ENCODE measurements around the gene UBXN11.

UBXN11 gene

GRCh38 chr1:26306290-26307229 lies at the start of gene UBXN11:
Gene UBXN11 (minus strand): TSS chr1:26306636. CDS start chr1:26302883, 3,753 bp downstream.
- peak; percentile 98 for DNase-seq

GRCh38 chr1:26356106-26356505 lies 49.7 kb upstream of the UBXN11 start:
- DNase-seq = no peak

DNA sequence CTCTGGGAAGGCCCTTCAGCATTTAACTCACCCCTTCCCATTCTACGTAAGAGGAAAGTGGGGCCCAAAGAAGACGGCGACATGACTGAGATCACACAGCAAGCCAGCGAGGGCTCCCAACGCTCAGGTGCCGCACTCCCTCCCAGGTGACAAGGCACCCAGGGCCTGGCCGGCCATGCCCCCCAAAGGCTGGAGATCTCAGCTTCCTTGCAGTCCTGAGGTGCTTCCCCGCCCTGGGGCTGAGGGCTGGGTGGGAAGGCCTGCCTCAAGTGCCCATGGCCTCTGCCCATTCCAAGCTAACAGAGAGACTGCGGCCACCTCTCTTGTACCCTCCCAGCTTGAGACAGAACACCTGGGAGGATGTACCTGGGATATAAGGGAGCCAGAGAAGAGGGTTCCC lies 48.5 kb upstream of the UBXN11 start:
- no peak for DNase-seq

GRCh38 chr1:26353976-26354820 lies 47.8 kb upstream of the UBXN11 start, which contains the start of gene CRYBG2:
Gene CRYBG2 (minus strand): TSS chr1:26354130. CDS start chr1:26346657, 7,473 bp downstream.
- no peak for DNase-seq

GRCh38 chr1:26353210-26353859 lies 46.9 kb upstream of the UBXN11 start:
- DNase-seq = no peak

DNA sequence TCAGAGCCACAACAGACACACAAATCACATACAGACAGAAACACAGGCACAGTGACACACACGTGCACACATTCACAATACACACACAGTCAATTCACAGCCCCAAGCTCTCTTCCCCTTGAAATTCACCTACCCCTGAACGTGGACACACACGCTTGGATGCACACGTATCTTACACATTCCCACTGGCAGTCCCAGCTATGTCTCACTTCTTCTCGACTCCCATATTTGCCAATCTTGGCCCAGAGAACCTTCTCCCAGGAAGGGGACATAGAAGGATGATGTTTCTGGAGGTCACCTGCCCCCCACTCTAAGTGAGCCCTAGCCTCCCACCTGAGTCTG lies 45.9 kb upstream of the UBXN11 start:
- DNase-seq = no peak

GRCh38 chr1:26351590-26352337 lies 45.3 kb upstream of the UBXN11 start:
- DNase-seq = no peak

- DNase-seq = no peak
These were observed 44.5 kb upstream of the UBXN11 start for GRCh38 chr1:26350701-26351589.

DNA sequence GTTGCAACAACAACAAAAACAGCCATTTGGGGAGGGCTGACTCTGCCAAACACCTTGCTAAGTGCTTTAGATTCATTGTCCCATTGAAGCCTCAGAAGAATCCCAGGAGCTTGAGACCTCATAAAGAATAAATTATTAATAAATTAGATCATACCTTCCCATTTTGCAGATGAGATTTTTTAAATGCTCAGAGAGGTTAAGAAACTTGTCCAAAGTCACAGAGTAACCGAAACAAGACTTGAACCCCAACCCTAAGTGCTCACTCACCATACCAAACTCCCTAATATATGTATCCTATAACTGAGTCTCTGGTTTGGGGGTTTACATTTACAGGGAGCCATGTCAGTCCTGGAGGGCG lies 43.9 kb upstream of the UBXN11 start:
- no peak for DNase-seq

DNA sequence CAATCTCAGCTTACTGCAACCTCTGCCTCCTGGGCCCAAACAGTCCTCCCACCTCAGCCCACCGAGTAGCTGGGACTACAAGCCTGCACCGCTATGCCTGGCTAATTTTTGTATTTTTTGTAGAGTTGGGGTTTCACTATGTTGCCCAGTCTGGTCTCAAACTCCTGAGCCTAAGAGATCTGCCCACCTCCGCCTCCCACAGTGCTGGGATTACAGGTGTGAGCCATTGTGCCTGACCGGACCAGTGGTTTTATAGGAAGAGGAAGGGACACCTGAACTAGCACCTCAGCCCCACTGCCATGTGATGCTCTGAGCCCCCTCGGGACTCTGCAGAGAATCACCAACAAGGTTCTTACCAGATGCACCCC lies 43.4 kb upstream of the UBXN11 start:
- no peak for DNase-seq

GRCh38 chr1:26349188-26349876 lies 42.9 kb upstream of the UBXN11 start:
- no peak for DNase-seq

GRCh38 chr1:26346274-26347033 lies 40.0 kb upstream of the UBXN11 start:
- no peak for DNase-seq

- DNase-seq = no peak
These were observed 39.3 kb upstream of the UBXN11 start for GRCh38 chr1:26345718-26346117.

DNA sequence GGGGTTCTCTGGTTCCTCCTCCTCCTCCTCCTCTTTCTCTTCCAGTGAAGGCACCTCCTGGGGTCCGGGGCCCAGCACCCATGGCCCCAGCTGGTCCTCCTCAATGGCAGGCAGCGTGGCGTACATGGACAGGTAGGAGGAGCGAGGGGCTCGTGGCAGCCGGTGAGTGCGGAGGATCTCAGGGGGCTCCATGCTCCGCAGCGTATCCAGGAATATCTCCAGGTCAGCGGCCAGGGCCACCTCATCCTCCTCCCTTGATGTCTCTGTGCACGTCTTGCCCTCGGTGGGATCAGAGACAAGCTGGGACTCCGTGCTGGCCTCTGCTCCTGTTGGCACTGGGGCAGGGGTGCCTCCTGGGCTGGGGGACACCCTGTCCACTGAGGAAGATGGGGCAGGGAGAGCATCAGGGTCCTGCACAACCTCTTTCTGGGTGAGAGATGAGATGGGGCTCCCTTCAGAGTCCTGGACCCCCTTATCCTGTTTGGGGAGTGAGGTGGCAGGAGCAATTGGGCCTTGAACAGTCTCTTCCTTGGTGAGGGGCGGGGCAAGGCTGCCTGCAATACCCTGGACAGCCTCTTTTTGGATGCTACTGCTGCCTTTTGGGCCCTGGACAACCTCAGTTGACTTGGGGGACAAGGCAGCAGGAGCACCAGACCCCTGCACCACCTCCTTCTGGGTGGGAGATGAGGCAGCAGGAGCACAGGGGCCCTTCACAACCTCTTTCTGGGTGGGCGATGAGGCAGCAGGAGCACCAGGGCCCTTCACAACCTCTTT lies 37.9 kb upstream of the UBXN11 start:
- no peak for DNase-seq

GRCh38 chr1:26340047-26340481 lies 33.6 kb upstream of the UBXN11 start:
- DNase-seq = no peak

DNA sequence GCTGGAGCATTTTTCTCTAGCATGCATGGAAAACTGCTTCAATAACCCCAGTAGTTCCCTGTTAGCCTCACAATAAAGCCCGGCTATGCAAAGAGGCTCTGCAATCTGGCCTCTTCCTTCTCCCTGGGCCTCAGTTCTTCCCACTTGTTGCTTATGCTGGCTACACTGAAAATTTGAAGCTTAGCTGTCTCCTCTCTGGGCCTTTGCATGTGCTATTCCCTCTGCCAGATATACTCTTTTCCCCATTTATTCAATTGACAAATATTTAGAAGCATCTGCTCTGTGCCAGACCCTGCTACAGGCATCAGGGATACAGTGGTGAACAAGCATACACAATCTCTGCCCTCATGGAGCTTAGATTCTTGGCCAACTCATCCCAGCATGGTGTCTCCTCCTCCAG lies 32.2 kb upstream of the UBXN11 start:
- DNase-seq = no peak

DNA sequence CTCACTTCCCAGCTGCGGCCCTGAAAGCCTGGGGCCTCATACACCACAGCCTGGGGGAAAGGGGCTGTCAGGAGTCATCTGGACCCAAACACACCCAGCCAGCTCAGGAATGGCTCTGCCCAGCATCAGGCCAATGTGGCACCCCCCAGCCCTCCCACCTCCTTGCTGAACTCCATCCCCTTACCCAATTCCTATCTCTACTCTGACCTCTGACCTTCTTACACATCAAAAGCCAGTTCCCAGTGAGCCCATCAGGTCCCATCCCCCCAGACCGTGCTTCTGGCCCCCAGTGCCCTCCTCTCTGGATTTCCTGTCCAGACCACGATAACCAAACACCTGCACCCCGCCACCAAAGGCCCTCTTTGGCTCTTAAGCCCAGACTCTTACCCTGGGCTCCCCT lies 31.2 kb upstream of the UBXN11 start:
- no peak for DNase-seq

- DNase-seq = no peak
These were observed 30.7 kb upstream of the UBXN11 start for GRCh38 chr1:26337206-26337535.

GRCh38 chr1:26336477-26337205 lies 30.2 kb upstream of the UBXN11 start:
- peak; percentile 89 for DNase-seq

All from DMS79 (cell line).